HG02943 (cell line): ENCODE data around the gene CNOT6.
"Not testable (repeated sequence)": the region's sequence is repeated elsewhere in the genome, so short reads cannot be mapped to it uniquely, and the experiment has no call there.

ENCODE experiments used
- ATAC-seq: cut with Tn5 transposase; IDR thresholded peaks from one replicate; pipeline ENCODE4 v1.9.1; 2021; ENCODE audit warnings: mild to moderate bottlenecking, low read depth, moderate library complexity; ENCODE audit not compliant: unreplicated experiment

The CNOT6 gene

DNA sequence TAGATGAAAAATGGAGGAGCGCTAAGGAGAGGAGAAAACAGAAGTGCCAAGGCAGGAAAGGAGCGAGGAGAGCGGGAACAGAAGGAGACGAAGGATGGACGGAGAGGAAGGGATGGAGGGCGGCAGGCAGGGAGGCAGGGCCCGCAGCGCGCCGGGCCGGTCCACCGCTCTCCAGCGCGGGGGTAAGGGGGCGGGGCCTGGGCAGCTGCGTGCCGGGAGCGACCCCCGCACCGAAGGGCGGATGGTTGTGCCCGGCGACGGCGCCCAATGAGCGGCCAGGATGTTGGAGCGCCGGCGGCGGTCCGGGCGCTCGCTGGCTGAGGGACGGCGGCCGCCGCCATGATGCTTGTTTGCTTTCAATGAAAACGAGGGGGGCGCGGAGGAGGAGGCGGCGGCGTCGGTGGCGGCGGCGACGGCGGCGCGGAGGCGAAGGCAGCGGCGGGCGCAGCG lies at the start of gene CNOT6:
TSS of gene CNOT6 (plus strand) at position 320 of the 450 bp plus-strand sequence. CDS start 34,898 bp downstream, outside the sequence.
- peak; percentile 79 for ATAC-seq

DNA sequence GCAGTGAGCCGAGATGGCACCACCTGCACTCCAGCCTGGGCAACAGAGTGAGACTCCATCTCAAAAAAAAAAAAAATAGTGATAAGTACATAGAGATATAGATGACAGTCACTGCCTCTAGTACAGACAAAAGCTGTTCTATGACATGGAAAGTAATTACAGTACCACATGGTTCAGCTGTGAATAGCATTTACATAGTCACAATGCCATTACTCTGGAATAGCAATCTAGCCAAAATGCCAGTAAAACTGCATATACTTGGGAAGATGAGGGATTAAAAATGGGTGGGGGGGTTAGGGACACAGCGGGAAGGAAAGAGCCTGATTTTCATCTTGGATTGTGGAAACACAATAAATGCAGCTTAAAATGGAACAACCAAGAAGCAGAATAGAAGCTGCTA lies 39.4 kb upstream of the CNOT6 start:
- no peak for ATAC-seq

DNA sequence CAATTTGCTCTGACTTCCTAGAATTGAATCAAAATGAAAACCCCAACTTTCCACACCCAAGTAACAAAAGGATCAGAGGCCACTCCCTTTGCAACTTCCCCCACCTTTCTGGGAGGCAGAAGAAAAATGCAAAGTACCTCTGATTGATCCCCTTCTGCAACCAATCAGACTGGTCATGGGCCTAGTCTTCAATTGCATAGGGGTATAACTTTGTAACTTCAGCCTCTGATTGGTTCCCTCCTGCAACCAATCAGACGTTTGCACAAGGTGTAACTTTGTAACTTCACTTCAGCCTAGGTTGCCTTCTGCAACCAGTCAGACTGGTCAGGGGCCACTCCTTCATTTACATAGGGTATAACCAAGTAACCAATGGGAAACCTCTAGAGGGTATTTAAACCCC lies 38.3 kb upstream of the CNOT6 start:
- ATAC-seq = no peak

DNA sequence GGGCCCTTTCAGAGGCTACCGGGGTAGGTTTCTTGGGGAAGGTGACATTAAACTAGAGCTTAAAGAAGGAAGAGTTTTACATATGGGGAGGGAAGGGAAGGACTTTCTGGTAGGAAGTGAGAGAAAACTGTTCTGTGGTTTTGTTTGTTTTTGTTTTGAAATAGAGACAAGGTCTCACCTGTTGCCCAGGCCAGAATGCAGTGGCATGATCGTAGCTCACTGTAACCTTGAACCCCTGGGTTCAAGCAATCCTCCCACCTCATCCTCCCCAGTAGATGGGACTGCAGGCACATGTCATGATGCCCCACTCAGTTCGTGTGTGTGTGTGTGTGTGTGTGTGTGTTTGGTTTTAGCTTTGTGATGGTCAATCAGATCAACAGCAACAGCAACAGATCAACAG lies 37.4 kb upstream of the CNOT6 start:
- no peak for ATAC-seq

DNA sequence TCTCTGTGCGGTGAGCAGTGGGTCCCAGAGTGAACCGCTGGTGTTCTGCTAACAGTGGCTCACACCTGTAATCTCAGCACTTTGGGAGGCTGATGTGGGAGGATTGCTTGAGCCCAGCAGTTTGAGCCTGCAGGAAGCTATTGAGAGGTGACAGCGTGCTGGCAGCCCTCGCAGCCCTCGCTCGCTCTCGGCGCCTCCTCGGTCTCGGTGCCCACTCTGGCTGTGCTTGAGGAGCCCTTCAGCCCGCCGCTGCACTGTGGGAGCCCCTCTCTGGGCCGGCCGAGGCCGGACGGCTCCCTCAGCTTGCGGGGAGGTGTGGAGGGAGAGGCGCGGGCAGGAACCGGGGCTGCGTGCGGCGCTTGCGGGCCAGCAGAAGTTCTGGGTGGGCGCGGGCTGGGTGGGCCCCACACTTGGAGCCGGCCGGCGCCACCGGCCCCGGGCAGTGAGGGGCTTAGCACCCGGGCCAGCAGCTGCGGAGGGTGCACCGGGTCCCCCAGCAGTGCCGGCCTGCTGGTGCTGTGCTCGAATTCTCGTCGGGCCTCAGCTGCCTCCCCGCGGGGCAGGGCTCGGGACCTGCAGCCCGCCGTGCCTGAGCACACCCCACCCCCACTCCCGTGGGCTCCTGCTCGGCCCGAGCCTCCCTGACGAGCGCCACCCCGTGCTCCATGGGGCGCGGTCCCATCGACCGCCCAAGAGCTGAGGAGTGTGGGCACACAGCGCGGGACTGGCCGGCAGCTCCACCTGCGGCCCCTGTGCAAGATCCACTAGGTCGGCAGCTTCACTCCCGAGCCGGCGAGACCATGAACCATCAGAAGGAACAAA lies 35.1 kb upstream of the CNOT6 start:
- not testable (repeated sequence) for ATAC-seq

DNA sequence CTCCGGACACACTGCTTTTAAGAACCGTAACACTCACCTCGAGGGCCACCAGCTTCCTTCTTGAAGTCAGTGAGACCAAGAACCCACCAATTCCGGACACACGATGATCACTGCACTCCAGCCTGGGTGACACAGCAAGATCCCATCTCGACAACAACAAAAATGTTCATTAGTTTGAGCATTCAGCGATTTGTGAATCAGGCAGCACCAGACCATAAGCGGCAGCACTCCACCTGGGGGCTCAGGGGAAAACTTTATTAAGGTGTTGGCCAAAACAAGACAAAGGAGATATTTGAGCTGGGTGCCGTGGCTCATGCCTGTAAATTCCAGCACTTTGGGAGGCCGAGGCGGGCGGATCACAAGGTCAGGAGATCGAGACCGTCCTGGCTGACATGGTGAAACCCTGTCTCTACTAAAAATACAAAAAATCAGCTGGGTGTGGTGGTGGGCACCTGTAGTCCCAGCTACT lies 34.5 kb upstream of the CNOT6 start:
- not testable (repeated sequence) for ATAC-seq

DNA sequence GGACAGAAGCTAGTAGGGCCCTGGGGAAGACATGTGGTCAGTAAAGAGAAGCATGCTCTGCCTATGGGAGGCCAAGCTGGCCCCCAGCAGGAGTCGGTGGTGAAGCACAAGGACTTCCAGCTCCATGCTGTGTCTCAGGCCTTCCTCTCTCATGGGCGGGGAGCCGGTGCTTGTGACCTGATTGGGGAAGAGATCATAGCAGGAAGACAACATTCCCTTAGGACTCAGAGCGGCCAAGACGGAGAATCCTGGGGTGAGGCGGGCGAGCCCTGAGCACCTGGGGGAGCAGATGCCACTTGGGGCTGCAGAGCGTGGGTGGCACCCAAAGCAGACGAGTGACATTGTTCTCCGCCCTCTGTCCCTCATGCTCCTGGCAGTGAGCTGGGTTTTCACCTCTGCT lies 33.3 kb upstream of the CNOT6 start:
- no peak for ATAC-seq

DNA sequence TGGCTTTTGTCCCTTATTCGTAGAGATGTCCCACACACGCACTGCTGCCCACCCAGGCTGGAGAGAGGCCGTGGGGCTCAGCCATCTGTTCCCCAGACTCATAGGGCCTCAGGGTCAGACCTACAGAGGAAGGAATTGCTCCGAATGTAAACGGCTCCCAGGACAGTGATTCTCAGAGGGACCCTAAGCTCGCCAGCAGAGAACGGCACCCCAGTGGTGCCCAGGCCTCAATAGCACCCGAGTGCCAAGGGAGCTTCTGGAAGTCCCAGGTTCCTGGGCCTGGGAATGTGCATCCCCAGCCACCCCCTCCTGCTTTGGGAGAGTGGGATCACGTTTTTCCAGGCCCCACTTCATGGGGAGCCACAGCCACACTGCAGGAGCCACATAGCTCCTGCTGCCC lies 32.9 kb upstream of the CNOT6 start:
- ATAC-seq = no peak

DNA sequence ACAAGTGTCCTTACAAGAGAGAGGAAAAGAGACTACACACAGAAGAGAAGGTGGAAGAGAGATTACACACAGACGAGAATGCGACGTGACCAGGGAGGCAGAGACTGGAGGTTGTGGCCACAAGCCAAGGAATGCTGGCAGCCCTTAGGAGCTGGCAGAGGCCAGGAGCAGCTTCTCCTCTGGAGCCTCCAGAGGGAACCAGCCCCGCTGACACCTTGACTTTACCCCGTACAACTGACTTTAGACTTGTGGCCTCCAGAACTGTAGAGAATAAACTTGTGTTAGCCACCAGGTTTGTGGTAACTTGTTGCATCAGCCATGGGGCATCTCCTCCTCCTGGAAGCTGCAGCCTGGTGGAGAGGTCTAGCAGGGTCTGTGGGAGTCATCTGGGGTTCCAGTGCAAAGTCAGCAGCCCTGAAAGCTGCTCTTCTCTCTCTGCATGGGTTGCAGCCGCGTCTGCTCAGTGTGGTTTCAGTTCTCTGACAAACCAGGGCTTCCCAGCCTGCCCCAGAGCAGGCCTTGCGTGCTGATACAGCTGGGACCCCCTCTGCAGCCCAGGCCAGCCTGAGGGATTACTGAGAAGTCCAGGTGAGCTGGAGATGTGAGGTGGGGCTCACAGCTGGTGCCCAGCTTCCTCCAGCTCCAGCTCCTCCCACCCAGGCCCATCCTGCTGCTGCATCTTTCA lies 30.8 kb upstream of the CNOT6 start:
- ATAC-seq = no peak

DNA sequence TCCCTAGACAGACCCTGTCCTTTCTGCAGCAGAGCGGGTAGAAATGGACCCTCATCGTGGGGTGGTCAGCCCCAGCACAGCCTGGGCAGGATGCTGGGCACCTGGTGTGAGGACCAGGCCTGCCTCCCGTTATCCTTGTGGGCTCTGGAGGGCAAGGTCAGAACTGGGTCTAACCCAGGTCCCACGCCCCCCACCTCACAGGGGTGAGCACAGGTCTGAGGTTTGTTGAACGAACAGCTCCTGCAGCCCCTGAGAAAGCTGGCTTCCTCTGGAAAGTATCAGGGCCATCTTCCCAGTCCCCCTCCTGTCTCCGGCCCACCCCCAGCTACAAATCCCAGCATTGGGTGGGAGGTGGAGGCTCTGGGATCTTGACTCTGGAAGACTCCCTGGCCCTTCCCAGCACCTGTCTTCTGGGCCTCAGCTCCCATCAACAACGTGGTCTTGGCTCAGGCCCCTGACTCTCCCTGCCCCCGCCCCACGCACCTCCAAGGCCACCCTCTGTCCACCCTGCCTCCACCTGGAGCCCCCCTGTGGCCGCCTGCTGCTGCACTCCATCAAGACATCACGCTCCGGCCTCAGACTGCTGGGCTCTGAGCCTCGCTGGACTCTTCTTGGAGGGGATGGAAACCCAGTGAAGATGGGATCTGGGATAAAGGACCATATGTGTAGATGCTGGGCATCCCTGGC lies 30.1 kb upstream of the CNOT6 start:
- no peak for ATAC-seq

DNA sequence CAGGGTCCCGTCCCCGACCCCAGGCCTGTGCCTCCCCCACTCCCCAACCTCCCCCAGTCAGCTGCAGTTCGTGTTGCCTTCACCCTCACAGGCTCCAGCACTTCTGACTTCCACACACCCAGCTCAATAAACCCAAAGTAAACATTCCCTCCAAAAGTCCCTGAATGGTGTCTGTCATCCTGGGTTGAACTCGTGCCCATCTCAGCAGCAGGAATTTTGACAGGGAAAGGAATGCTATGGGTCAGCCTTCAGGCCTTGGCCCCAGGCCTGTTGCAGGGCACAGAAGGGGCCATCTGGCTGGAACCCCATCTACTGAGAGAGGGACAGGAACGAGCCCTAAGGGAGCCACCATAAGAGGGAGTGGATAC lies 29.6 kb upstream of the CNOT6 start:
- no peak for ATAC-seq

DNA sequence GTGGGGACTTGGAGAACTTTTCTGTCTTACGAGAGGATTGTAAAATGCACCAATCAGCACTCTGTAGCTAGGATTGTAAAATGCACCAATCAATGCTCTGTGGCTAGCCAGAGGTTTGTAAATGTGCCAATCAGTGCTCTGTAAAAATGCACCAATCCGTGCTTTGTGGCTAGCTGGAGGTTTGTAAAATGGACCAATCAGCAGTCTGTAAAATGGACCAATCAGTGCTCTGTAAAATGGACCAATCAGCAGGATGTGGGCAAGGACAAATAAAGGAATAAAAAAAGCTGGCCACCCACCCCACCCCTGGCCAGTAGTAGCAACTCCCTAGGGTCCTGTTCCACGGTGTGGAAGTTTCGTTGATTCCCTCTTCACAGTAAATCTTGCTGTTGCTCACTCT lies 29.1 kb upstream of the CNOT6 start:
- ATAC-seq = not testable (repeated sequence)

DNA sequence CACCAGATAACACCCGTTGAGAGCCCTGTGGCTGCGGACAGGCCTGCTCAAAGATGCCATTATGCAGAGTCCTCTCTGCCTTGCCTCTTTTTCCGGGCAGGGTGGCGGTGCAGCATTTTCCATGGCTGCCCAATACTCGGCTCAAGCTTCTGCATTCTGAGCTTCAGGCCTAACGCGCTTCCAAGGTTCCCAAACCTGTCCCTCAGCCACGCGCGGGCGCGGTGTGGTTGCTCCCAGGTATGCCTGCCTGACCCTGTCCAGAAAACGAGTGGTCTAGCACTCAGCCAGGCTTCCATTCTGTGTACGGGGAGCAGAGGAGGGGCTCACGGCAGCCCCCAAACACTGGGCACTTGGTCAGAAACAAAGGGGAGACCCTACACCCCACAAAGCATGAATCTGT lies 27.9 kb upstream of the CNOT6 start:
- no peak for ATAC-seq

DNA sequence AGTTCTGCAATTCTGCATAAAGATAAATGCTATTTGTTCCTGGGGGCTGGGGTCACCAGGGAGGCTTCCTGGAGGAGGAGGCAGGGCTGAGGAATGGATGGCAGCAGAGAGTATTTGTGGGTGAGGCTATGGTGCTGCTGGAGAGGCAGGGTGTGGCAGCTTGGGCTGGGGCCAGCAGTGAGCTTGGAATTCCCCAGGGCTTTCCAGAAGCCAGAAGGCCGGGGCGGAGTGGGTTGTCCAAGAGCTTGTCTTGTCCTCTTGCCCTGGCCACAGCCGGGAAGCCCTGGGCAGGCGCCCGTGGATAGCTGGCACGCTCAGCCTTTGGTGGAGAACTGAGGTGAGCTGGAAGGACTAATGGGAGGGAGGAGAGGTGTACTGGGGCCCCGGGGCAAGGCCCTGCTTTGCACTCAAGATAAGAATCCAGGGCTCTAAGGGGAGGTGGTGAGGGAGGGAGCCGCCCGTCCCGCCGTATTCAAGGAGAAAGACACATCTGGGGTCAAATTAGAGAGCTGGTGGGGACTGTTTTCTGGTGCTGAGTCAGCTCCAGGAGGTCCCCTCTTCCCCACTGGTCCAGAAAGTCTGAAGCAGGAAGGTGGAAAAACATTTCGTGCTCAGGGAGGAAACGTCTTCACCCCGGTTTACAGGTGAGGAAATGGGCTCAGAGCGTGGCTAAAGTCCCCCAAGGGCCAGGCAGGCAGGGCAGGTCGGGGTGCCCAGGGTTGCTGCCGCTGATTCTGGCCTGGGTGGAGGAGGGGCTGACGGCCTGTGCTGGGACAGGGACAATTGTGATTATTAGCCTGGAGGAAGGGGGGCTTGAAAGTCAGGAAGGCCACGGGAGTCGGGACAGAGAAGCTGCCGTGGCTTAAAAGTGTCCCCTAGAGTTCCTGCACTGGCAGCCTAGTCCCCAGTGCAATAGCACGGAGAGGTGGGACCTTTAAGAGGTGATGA lies 26.9 kb upstream of the CNOT6 start:
- no peak for ATAC-seq

DNA sequence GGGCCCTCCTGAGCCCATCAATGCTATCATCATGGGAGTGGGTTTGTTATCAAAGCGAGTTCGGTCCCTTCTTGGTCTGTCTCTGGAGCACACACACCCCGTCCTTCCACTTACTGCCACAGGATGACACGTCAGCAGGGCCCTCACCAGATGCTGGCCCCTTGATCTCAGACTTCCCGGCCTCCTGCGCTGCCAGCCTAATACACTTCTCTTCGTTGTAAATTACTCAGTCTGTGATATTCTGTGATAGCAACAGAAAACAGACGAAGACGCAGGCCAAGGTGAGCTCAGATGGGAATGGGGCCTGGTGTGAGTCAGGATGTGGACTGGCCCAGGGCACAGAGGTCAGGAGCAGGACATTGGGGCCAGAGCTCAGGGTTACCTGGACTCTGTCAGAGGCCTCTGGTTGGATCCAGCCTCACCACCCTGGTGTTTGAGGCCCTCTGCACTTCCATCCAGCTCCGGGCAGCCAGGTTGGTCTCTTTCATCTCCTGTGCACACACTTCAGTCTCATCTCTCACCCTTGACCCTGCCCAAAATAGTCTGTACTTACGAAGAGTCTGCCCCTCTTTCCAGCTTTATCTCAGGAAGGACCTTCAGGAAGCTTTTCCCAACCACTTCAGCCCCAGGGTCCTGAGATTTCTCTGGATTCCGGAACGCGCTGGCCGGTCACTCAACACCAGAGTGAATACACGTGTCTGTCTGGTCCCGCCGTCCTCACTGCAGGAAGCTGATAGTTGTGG lies 26.0 kb upstream of the CNOT6 start:
- no peak for ATAC-seq

DNA sequence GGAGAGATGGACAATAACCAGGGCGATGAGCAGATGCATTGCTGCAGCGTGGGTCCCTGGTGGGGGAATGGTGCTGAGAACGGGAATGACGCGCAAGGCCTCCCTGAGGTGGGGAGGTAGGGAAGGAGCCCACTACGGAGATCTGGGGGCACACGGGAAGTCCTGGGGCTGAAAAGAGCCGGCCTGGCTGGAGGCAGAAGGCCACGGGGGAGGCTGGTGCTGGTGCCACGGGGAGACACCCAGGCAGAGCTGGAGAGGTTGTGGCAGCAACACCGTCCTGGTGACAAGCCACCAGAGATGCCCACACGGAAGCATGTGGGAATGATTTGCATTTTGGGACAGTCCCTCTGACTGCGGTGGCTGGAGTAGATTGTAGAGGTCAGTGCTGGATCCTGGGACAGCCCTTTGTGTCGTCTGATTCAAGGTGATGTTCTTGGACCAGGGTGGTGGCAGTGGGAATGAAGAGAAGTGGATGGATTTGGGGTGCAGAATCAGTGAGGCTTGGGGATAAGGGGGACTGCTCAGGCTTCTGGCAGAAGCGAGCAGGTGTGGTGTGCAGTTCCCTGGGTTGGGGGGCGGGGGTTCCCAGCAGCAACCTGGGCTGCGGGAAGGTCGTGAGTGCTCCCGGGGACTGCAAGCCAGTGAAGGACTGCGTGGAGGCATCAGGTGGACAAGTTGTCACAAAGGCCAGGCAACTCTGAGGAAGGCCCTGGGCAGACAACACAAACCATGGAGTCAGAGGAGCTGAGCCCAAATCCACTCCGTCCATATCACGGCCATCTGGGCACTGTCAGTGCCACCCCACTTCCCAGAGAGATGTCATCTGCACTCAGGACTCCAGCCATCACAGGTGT lies 25.2 kb upstream of the CNOT6 start:
- no peak for ATAC-seq

DNA sequence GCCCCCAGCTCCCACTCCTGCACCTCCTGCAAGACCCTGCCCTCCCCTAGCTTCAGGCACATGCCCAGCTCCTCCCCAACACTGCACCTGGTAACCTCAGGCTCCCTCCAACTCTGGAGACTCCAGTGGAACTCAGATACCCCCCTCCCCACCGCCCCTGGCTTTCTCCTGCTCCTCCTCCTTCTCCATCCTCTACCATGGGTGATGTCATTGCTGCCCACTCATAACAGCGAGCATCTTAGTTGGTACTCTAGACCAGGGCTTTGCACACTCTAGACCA lies 24.7 kb upstream of the CNOT6 start:
- ATAC-seq = no peak

DNA sequence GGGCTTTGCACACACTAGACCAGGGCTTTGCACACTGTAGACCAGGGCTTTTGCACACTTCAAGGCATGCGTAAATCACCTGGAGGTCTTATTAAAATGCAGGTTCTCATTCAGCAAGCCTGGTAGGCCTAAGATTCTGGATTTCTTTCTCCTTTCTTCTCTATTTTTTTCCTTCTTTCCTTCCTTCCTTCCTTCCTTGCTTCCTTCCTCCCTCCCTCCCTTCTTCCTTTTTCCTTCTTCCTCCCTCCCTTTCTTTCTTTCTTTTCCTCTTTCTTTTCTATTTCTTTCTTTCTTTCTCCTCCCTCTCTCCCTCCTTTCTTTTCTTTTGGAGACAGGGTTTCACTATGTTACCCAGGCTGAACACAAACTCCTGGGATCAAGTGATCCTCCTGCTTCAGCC lies 24.3 kb upstream of the CNOT6 start:
- no peak for ATAC-seq

DNA sequence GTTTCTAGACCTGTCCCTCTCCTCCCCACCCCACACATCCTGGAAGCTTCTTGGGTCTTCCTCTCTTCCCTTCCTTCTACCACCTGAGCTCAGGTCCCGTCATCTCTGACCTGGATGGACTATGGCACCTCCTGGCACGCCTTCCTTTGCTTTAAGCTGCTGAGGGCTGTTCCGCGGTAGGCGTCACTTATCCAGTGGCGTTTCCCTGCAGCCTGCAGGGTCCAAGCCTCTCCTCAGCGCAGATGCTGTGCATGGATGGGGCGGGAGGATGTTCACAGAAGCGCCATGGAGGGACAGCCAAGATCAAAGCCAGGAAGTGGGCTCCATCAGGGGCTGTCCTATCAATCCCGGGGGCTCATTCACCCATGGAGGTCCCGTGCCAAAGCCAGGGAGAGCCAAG lies 23.8 kb upstream of the CNOT6 start:
- no peak for ATAC-seq
